Lung (tissue), 12 donors: ENCODE results near the gene IGFBP1. TPM values are rescaled to one million over a fixed set of nuclear protein-coding genes. Genes with fewer than 3 reads are reported as not detected.

Experiments
- ATAC-seq: fragments of 200-7000 bp; cut with Tn5 transposase; one replicate; pipeline ENCODE4 v1.9.1; 2020; ENCODE audit warnings: moderate number of reproducible peaks; ENCODE audit not compliant: insufficient read depth, low FRiP score
- DNase-seq, 3 donors: peaks; one replicate each; pipeline ENCODE4 v3.0.0-alpha.2; 2013 to 2017
- H3K27ac ChIP-seq, 2 donors: one replicate each; pipeline ENCODE4 v1.5.1; 2013; ENCODE audit warnings: mild to moderate bottlenecking in 2 of 2, moderate library complexity in 2 of 2, control low read depth in 1 of 2, inconsistent platforms in 1 of 2, low read depth in 1 of 2, low read length in 1 of 2
- H3K27me3 ChIP-seq, 3 donors: one replicate each; pipeline ENCODE4 v1.5.1; 2013; ENCODE audit warnings: low read length in 2 of 3; ENCODE audit not compliant: control insufficient read depth in 3 of 3, insufficient read depth in 3 of 3
- H3K36me3 ChIP-seq, 4 donors: one replicate each; pipeline ENCODE4 v1.5.1; 2013; ENCODE audit warnings: low read length in 4 of 4, mild to moderate bottlenecking in 1 of 4, moderate library complexity in 1 of 4; ENCODE audit not compliant: control insufficient read depth in 4 of 4, insufficient read depth in 4 of 4
- H3K4me1 ChIP-seq, 5 donors: one replicate each; pipeline ENCODE4 v1.5.1; 2013; ENCODE audit warnings: low read length in 5 of 5, mild to moderate bottlenecking in 2 of 5, moderate library complexity in 1 of 5; ENCODE audit not compliant: control insufficient read depth in 5 of 5, insufficient read depth in 5 of 5
- H3K4me3 ChIP-seq: one replicate; pipeline ENCODE4 v1.5.1; 2013; ENCODE audit warnings: mild to moderate bottlenecking, control low read depth, moderate library complexity
- H3K9ac ChIP-seq, 2 donors: one replicate each; pipeline ENCODE4 v1.5.1; 2013; ENCODE audit warnings: low read length in 2 of 2, control low read depth in 1 of 2; ENCODE audit not compliant: insufficient read depth in 1 of 2
- H3K9me3 ChIP-seq, 4 donors: one replicate each; pipeline ENCODE4 v1.5.1; 2013; ENCODE audit warnings: low read length in 3 of 4, mild to moderate bottlenecking in 1 of 4, moderate library complexity in 1 of 4; ENCODE audit not compliant: control insufficient read depth in 4 of 4, insufficient read depth in 3 of 4
- WGBS, 2 donors: extraction: QIAGEN DNeasy Blood & Tissue Kit; methylation state at CpG; one replicate each; pipeline ENCODE4 v1.1.7; 2013; 5-methylcytosine and 5-hydroxymethylcytosine counted together
- polyA plus RNA-seq, 2 donors: library from polyadenylated mRNA; stranded (reverse); fragments of 200-250 nt; gene quantifications; one replicate each; pipeline ENCODE4 v1.2.1, GENCODE V29; 2013
- total RNA-seq, 2 donors: library from RNA; depleted of rRNA in 1 of 2; stranded (reverse); fragments of >200 nt in 1 of 2; gene quantifications; one replicate each; pipeline ENCODE4 v1.2.1, GENCODE V29; 2014 to 2021
- TF ChIP-seq, protein P1 (sequence below): IDR thresholded peaks from 2 replicates; pipeline ENCODE4 v1.5.1; 2012; ENCODE audit warnings: mild to moderate bottlenecking; ENCODE audit errors: control extremely low read depth, extremely low read depth
- donor health status: control.
- donor health status: control.
- donor health status: Bipolar disorder and iron deficiency.
- donor health status: healthy.
- donor health status: DM: yes; HTN: yes; CAD: no.

IGFBP1 gene
- total and polyA plus RNA-seq, 4 donors = 0.06 TPM; not detected in 3

DNA sequence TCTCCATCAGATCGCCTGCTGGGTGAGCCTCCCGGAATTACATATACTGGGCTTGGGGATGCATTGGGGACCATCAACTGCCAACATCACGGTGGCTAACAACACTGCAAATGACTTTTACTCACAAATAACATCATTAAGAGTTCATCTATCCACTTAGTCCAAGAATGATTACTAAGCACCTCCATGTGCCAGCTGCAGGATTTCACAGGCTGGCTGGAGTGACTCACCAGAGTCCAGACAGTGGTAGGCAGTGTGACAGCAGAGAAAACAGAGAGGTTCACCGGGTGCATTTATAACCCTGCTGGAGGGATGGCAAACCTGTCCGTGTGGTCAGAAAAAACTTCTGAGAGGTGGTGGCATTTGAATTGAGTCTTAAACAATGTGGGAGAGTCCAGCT is 36.0 kb downstream of the IGFBP1 start:
- peaks cover 4 to 9% (median 9%) of the 10 kb centered on the region in 3 donors for H3K27me3 ChIP-seq
- no peak for ATAC-seq
- peaks cover 2 to 39% (median 15%) of the 10 kb centered on the region in 5 donors for H3K4me1 ChIP-seq
- peaks cover 0 to 2% (median 1%) of the 10 kb centered on the region in 4 donors for H3K9me3 ChIP-seq
- TF ChIP-seq, protein P1, sequence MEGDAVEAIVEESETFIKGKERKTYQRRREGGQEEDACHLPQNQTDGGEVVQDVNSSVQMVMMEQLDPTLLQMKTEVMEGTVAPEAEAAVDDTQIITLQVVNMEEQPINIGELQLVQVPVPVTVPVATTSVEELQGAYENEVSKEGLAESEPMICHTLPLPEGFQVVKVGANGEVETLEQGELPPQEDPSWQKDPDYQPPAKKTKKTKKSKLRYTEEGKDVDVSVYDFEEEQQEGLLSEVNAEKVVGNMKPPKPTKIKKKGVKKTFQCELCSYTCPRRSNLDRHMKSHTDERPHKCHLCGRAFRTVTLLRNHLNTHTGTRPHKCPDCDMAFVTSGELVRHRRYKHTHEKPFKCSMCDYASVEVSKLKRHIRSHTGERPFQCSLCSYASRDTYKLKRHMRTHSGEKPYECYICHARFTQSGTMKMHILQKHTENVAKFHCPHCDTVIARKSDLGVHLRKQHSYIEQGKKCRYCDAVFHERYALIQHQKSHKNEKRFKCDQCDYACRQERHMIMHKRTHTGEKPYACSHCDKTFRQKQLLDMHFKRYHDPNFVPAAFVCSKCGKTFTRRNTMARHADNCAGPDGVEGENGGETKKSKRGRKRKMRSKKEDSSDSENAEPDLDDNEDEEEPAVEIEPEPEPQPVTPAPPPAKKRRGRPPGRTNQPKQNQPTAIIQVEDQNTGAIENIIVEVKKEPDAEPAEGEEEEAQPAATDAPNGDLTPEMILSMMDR = no peak
- no peak overlapping the region for H3K9ac ChIP-seq
- no peak overlapping the region for H3K27ac ChIP-seq
- peak in 2 of 3 donors; percentile 8 to 11 for DNase-seq
- H3K4me3 ChIP-seq = no peak overlapping the region
- 59 to 69% methylated on average over 5 of the region's 5 CpGs for WGBS, 2 donors
- no peaks in the 10 kb centered on the region for H3K36me3 ChIP-seq

DNA sequence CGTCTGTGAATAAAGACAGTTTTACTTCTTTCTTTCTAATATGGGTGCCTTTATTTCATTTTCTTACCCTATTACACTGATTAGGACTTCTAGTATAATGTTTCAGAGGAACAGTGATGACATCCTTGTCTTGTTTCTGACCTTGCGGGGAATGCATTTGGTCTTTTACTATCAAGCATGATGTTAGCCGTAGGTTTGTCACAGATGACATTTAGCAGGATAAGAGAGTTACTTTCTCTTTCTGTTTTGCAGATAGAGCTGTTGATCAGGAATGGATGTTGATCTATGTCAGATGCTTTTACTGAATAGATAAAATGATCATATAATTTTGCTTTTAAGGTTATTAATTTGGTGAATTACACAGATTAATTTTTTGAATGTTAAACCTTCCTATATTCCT is 39.4 kb downstream of the IGFBP1 start:
- no peak overlapping the region for H3K4me3 ChIP-seq
- no peaks in the 10 kb centered on the region for H3K27me3 ChIP-seq
- WGBS, 2 donors = 90% methylated on average over 3 of the region's 3 CpGs
- no peak overlapping the region for H3K9ac ChIP-seq
- H3K4me1 ChIP-seq = peaks cover 0 to 11% (median 0%) of the 10 kb centered on the region in 5 donors
- TF ChIP-seq, protein P1 = no peak
- no peak for ATAC-seq
- no peaks in the 10 kb centered on the region for H3K36me3 ChIP-seq
- no peak for DNase-seq
- peaks cover 0 to 2% (median 1%) of the 10 kb centered on the region in 4 donors for H3K9me3 ChIP-seq
- no peak overlapping the region for H3K27ac ChIP-seq

DNA sequence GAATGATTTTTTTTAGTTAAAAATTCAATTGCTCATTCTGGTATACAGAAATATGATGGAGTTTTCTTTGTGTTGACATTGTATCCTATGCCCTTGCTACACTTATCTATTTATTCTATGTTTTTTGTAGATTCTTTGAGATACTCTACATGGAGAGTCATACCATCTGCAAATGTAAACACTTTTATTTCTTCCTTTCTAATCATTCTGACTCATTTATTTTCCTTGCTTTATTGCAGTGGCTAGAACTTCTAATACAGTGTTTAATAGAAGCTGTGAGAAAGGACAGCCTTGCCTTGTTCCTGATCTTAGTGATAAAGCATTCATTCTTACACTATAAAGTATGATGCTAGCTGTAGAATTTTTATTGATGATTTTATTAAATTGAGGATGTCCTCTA is 42.7 kb downstream of the IGFBP1 start:
- no peak overlapping the region for H3K27ac ChIP-seq
- H3K4me1 ChIP-seq = no peaks in the 10 kb centered on the region
- peaks cover 0 to 2% (median 1%) of the 10 kb centered on the region in 4 donors for H3K9me3 ChIP-seq
- no peak overlapping the region for H3K9ac ChIP-seq
- TF ChIP-seq, protein P1 = no peak
- no peak for ATAC-seq
- no peak overlapping the region for H3K4me3 ChIP-seq
- no peaks in the 10 kb centered on the region for H3K36me3 ChIP-seq
- no peaks in the 10 kb centered on the region for H3K27me3 ChIP-seq
- DNase-seq = no peak

DNA sequence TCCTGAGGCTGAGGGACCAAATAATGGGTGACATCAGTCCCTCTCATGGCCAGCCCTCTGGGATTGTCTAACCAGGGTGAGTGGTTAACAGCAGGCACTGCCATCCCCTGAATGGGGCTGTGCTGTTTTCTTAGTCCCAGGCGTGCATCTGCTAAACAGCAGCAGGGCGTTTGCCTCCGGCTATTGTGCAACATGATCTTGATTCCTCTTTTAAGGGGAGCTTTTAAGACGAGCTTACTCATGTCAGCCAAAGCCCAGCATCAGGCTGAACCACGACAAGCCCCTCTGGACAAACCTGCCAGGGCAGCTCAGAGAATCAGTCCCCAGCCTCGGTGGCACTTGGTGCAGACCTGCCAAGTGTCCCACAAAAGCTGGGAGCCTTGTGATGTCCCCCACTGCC is 49.0 kb downstream of the IGFBP1 start:
- H3K4me1 ChIP-seq = no peaks in the 10 kb centered on the region
- TF ChIP-seq, protein P1 = no peak
- no peaks in the 10 kb centered on the region for H3K27me3 ChIP-seq
- no peak overlapping the region for H3K27ac ChIP-seq
- DNase-seq (no peak), ATAC-seq (no peak)
- H3K36me3 ChIP-seq = no peaks in the 10 kb centered on the region
- H3K9me3 ChIP-seq = no peaks in the 10 kb centered on the region
- H3K9ac ChIP-seq = no peak overlapping the region
- no peak overlapping the region for H3K4me3 ChIP-seq
- WGBS, 2 donors = 47 to 62% methylated on average over 6 of the region's 6 CpGs
